ENCODE measurements around the gene DNAH1.

DNA sequence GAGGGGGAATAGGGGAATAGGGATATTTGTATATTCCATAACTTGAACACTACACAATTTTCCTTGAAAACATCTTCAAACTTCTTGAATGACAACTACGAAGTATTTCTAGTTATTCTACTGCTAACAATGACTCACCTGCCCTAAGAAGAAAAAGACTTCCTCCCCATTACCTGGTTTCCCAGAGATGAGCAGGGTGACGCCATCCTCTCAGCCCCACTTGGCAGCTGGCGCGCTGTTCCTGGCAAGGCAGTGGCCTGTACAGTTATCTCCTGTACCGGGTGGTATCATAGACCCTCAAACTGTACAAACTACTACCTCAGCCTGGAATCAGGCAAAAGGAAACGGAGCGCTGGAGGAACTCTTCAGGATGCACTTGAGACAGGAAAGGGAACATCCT, 48.1 kb upstream of the DNAH1 start:
- TF ChIP-seq, protein P1, sequence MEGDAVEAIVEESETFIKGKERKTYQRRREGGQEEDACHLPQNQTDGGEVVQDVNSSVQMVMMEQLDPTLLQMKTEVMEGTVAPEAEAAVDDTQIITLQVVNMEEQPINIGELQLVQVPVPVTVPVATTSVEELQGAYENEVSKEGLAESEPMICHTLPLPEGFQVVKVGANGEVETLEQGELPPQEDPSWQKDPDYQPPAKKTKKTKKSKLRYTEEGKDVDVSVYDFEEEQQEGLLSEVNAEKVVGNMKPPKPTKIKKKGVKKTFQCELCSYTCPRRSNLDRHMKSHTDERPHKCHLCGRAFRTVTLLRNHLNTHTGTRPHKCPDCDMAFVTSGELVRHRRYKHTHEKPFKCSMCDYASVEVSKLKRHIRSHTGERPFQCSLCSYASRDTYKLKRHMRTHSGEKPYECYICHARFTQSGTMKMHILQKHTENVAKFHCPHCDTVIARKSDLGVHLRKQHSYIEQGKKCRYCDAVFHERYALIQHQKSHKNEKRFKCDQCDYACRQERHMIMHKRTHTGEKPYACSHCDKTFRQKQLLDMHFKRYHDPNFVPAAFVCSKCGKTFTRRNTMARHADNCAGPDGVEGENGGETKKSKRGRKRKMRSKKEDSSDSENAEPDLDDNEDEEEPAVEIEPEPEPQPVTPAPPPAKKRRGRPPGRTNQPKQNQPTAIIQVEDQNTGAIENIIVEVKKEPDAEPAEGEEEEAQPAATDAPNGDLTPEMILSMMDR (IDR thresholded peaks at IDR 0.05), result no peak
- no peak for TF ChIP-seq POLR2A (IDR thresholded peaks at IDR 0.05)

Measured in testis (tissue), 2 donors.